ENCODE results near the gene NRIP2. TPM values are rescaled to one million over a fixed set of nuclear protein-coding genes. Genes with fewer than 3 reads are reported as not detected.
A peak's percentile ranks its signal among the peaks of the same experiment; 100 is the strongest.

The NRIP2 gene
- total RNA-seq, 1 donor from 2014 or later: 0.61 TPM

- intact Hi-C loops (cut with DNase I): no loop called here
- ATAC-seq (no peak), DNase-seq (no peak)
- no peak overlapping the region for H3K27ac ChIP-seq
- no peaks in the 10 kb centered on the region for H3K27me3 ChIP-seq
- no peak for TF ChIP-seq CTCF (IDR thresholded peaks at IDR 0.05)
- H3K9me3 ChIP-seq: no peaks in the 10 kb centered on the region
- peaks cover 6% of the 10 kb centered on the region for H3K36me3 ChIP-seq
- H3K4me3 ChIP-seq: no peak overlapping the region
- peaks cover 18% of the 10 kb centered on the region for H3K4me1 ChIP-seq
Observed at GRCh38 chr12:2792671-2793500, 41.9 kb downstream of the NRIP2 start.

- no peak overlapping the region for H3K27ac ChIP-seq
- intact Hi-C loops (cut with DNase I): no loop called here
- no peak for DNase-seq
- H3K36me3 ChIP-seq: no peaks in the 10 kb centered on the region
- H3K4me1 ChIP-seq: peaks cover under 1% of the 10 kb centered on the region
- no peak for ATAC-seq
- no peak overlapping the region for H3K4me3 ChIP-seq
- no peaks in the 10 kb centered on the region for H3K27me3 ChIP-seq
- no peaks in the 10 kb centered on the region for H3K9me3 ChIP-seq
- TF ChIP-seq CTCF (IDR thresholded peaks at IDR 0.05): no peak
Observed at GRCh38 chr12:2791089-2791488, 43.7 kb downstream of the NRIP2 start.

GRCh38 chr12:2785017-2785416 is 49.8 kb downstream of the NRIP2 start:
- Histone ChIP-seq H3K4me3 (no peak overlapping the region), H3K4me1 (peaks cover 11% of the 10 kb centered on the region), H3K27me3 (peaks cover 3% of the 10 kb centered on the region), H3K9me3 (no peaks in the 10 kb centered on the region), H3K27ac (no peak overlapping the region), H3K36me3 (no peaks in the 10 kb centered on the region)
- ATAC-seq (no peak), DNase-seq (no peak)
- TF ChIP-seq CTCF (IDR thresholded peaks at IDR 0.05): no peak
- intact Hi-C loops (cut with DNase I): no loop called here

GRCh38 chr12:2783936-2784600 is 50.8 kb downstream of the NRIP2 start:
- Histone ChIP-seq H3K36me3 (no peaks in the 10 kb centered on the region), H3K4me1 (peaks cover 11% of the 10 kb centered on the region), H3K27ac (no peak overlapping the region), H3K27me3 (peaks cover 3% of the 10 kb centered on the region), H3K4me3 (peak overlapping the region; percentile 18), H3K9me3 (no peaks in the 10 kb centered on the region)
- peak; percentile 89 for TF ChIP-seq CTCF (IDR thresholded peaks at IDR 0.05)
- intact Hi-C loops (cut with DNase I): no loop called here
- DNase-seq (peak; percentile 83), ATAC-seq (peak; percentile 98)

- no peak for DNase-seq
- no peak for ATAC-seq
- intact Hi-C loops (cut with DNase I): no loop called here
Observed at GRCh38 chr12:2779281-2779680, 55.6 kb downstream of the NRIP2 start.

More at GRCh38 chr12:2779281-2779680, 55.6 kb downstream of the NRIP2 start:
- no peak for TF ChIP-seq CTCF (IDR thresholded peaks at IDR 0.05)
- Histone ChIP-seq H3K9me3 (no peaks in the 10 kb centered on the region), H3K4me1 (peaks cover 7% of the 10 kb centered on the region), H3K36me3 (no peaks in the 10 kb centered on the region), H3K4me3 (no peak overlapping the region), H3K27ac (no peak overlapping the region), H3K27me3 (peaks cover 3% of the 10 kb centered on the region)
